Raji (cell line): ENCODE results near the gene PFN3.

Source experiments
- POLR2A ChIP-seq: IDR thresholded peaks from 2 replicates; pipeline ENCODE4 v1.6.1; 2011; ENCODE audit warnings: low read depth, low read length, control low read depth; ENCODE audit not compliant: insufficient read depth

The PFN3 gene

GRCh38 chr5:177399997-177400868, at the start of gene PFN3:
TSS of gene PFN3 (minus strand) at chr5:177400661. CDS start at chr5:177400576, 85 bp downstream.
- no peak for TF ChIP-seq POLR2A

- TF ChIP-seq POLR2A, result peak; percentile 38; the same call in 1 of the 2 replicates
Observed at GRCh38 chr5:177449140-177450061, 48.9 kb upstream of the PFN3 start.

- no peak for TF ChIP-seq POLR2A
Observed at GRCh38 chr5:177448244-177448950, 47.9 kb upstream of the PFN3 start.

GRCh38 chr5:177447611-177448243, 47.3 kb upstream of the PFN3 start:
- peak; percentile 45; the same call in 1 of the 2 replicates for TF ChIP-seq POLR2A

- 0 out of 2 replicates have a peak, but pooled peaks have one; percentile 9 for TF ChIP-seq POLR2A
Observed at GRCh38 chr5:177447066-177447610, 46.7 kb upstream of the PFN3 start.

- TF ChIP-seq POLR2A, result peak; percentile 74
Observed at GRCh38 chr5:177446200-177447065, 46.0 kb upstream of the PFN3 start, which contains the start of gene PRR7. TSS of gene PRR7 (plus strand) at chr5:177446814. CDS start at chr5:177455068, 8,254 bp downstream.

- no peak for TF ChIP-seq POLR2A
Observed at GRCh38 chr5:177445917-177446199, 45.4 kb upstream of the PFN3 start.

- peak; percentile 35; the same call in 1 of the 2 replicates for TF ChIP-seq POLR2A
Observed at GRCh38 chr5:177445052-177445916, 44.8 kb upstream of the PFN3 start.

GRCh38 chr5:177444106-177445051, 43.9 kb upstream of the PFN3 start:
- peak; percentile 52 for TF ChIP-seq POLR2A

GRCh38 chr5:177443144-177443983, 42.9 kb upstream of the PFN3 start:
- no peak; the same call in none of the 2 replicates for TF ChIP-seq POLR2A
